ENCODE data around the gene UBN1. TPM values are rescaled to one million over a fixed set of nuclear protein-coding genes. Genes with fewer than 3 reads are reported as not detected.

The UBN1 gene
- polyA plus RNA-seq, 1 donor (not counting 4 experiments of a cell fraction or from before 2014, with no cell fraction given): 11.5 TPM

DNA sequence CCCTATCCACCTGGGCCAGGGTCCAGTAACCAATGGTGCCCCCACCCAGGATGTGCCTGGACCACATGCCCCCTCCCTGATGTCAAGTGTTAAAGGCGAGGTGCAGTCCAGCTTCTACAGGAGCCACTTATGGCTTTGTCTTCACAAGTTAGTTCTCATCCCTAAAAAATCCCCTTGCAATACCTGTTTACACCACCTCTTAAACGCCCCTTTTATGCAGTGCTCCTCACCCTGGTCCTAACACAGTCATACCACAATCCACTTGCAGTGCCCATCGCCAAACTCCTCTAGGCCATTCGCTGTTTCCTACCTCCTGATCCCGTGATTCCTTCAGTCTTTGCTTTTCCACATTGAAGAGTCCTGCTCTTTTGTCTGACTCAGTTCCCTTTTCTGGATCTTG is 7.3 kb upstream of the UBN1 start:
- Histone ChIP-seq H3K9ac (ENCODE audit: control insufficient read depth, extremely low read depth, insufficient read depth, low read length) (no peak overlapping the region), H3K27ac (ENCODE audit: control insufficient read depth, insufficient read depth, low read length) (no peak overlapping the region), H3K4me3 (ENCODE audit: control insufficient read depth in 2 of 3, extremely low read depth in 1 of 3, insufficient read depth in 2 of 3, low read depth in 1 of 3, low read length in 3 of 3) (no peak overlapping the region), H3K9me3 (ENCODE audit: control insufficient read depth, low read depth, low read length) (no peaks in the 10 kb centered on the region), H3K27me3 (ENCODE audit: control insufficient read depth, extremely low read depth, insufficient read depth, low read length) (no peaks in the 10 kb centered on the region), H2AFZ (ENCODE audit: control insufficient read depth, low read length) (no peak overlapping the region), H3K79me2 (ENCODE audit: control insufficient read depth, insufficient read depth, low read length) (peaks cover 24% of the 10 kb centered on the region), H4K20me1 (ENCODE audit: control insufficient read depth, extremely low read depth, insufficient read depth, low read length) (no peaks in the 10 kb centered on the region), H3K4me2 (ENCODE audit: control insufficient read depth, extremely low read depth, insufficient read depth, low read depth, low read length) (no peak overlapping the region), H3K9me1 (ENCODE audit: control insufficient read depth, extremely low read depth, insufficient read depth, low read length) (no peaks in the 10 kb centered on the region), H3K4me1 (ENCODE audit: control insufficient read depth, extremely low read depth, insufficient read depth, low read length) (no peaks in the 10 kb centered on the region), H3K36me3 (ENCODE audit: control insufficient read depth in 2 of 2, extremely low read depth in 1 of 2, insufficient read depth in 2 of 2, low read length in 2 of 2) (peaks cover 28 to 37% of the 10 kb centered on the region in 2 experiments)
- dilution Hi-C loops (cut with MboI; ENCODE audit: extremely low pct_ligation_motif_present, low sequenced_read_pairs): no loop called here
- FAIRE-seq (no peak), DNase-seq (ENCODE audit: low read depth, low spot score) (no peak)
- no peak for TF ChIP-seq EZH2 (IDR thresholded peaks at IDR 0.05; ENCODE audit: low read length)
- TF ChIP-seq, protein P1, sequence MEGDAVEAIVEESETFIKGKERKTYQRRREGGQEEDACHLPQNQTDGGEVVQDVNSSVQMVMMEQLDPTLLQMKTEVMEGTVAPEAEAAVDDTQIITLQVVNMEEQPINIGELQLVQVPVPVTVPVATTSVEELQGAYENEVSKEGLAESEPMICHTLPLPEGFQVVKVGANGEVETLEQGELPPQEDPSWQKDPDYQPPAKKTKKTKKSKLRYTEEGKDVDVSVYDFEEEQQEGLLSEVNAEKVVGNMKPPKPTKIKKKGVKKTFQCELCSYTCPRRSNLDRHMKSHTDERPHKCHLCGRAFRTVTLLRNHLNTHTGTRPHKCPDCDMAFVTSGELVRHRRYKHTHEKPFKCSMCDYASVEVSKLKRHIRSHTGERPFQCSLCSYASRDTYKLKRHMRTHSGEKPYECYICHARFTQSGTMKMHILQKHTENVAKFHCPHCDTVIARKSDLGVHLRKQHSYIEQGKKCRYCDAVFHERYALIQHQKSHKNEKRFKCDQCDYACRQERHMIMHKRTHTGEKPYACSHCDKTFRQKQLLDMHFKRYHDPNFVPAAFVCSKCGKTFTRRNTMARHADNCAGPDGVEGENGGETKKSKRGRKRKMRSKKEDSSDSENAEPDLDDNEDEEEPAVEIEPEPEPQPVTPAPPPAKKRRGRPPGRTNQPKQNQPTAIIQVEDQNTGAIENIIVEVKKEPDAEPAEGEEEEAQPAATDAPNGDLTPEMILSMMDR (optimal IDR thresholded peaks at IDR 0.05 in 1 of 3, IDR thresholded peaks at IDR 0.05 in 1 of 3, conservative IDR thresholded peaks at IDR 0.05 in 1 of 3; ENCODE audit: extremely low read depth in 1 of 3, insufficient read depth in 2 of 3, low read length in 3 of 3): peak in 2 of 3 experiments; percentile 8 to 19

DNA sequence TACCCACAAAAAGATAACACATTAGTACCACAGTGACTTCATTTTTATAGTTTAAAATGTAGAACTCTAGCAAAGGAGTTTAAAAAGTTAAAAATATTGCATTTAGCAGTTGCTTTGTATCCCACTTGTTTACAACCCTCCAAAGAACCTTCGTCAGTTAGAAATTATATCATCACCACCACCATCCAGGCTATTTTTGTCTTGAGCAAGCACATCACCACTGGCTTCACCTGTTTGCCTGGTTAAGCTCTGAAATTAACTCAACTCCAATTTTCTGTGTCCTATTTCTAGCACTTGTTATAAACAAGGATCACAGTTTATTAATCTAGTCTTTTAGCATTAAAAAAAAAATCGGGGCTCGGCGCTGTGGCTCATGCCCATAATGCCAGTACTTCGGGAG is 6.3 kb upstream of the UBN1 start:
- FAIRE-seq (no peak), DNase-seq (ENCODE audit: low read depth, low spot score) (no peak)
- H3K9me3 ChIP-seq (ENCODE audit: control insufficient read depth, low read depth, low read length): no peaks in the 10 kb centered on the region
- H3K4me2 ChIP-seq (ENCODE audit: control insufficient read depth, extremely low read depth, insufficient read depth, low read depth, low read length): no peak overlapping the region
- H4K20me1 ChIP-seq (ENCODE audit: control insufficient read depth, extremely low read depth, insufficient read depth, low read length): no peaks in the 10 kb centered on the region
- dilution Hi-C loops (cut with MboI; ENCODE audit: extremely low pct_ligation_motif_present, low sequenced_read_pairs): no loop called here
- H3K9me1 ChIP-seq (ENCODE audit: control insufficient read depth, extremely low read depth, insufficient read depth, low read length): no peaks in the 10 kb centered on the region
- peaks cover 6% of the 10 kb centered on the region for H3K4me1 ChIP-seq (ENCODE audit: control insufficient read depth, extremely low read depth, insufficient read depth, low read length)
- peaks cover 33% of the 10 kb centered on the region for H3K79me2 ChIP-seq (ENCODE audit: control insufficient read depth, insufficient read depth, low read length)
- no peak for TF ChIP-seq EZH2 (IDR thresholded peaks at IDR 0.05; ENCODE audit: low read length)
- TF ChIP-seq, protein P1 (optimal IDR thresholded peaks at IDR 0.05 in 1 of 3, IDR thresholded peaks at IDR 0.05 in 1 of 3, conservative IDR thresholded peaks at IDR 0.05 in 1 of 3; ENCODE audit: extremely low read depth in 1 of 3, insufficient read depth in 2 of 3, low read length in 3 of 3): no peak
- peaks cover 28 to 43% of the 10 kb centered on the region in 2 experiments for H3K36me3 ChIP-seq (ENCODE audit: control insufficient read depth in 2 of 2, extremely low read depth in 1 of 2, insufficient read depth in 2 of 2, low read length in 2 of 2)
- H2AFZ ChIP-seq (ENCODE audit: control insufficient read depth, low read length): no peak overlapping the region
- no peak overlapping the region for H3K27ac ChIP-seq (ENCODE audit: control insufficient read depth, insufficient read depth, low read length)
- H3K27me3 ChIP-seq (ENCODE audit: control insufficient read depth, extremely low read depth, insufficient read depth, low read length): no peaks in the 10 kb centered on the region
- H3K9ac ChIP-seq (ENCODE audit: control insufficient read depth, extremely low read depth, insufficient read depth, low read length): no peak overlapping the region
- no peak overlapping the region for H3K4me3 ChIP-seq (ENCODE audit: control insufficient read depth in 2 of 3, extremely low read depth in 1 of 3, insufficient read depth in 2 of 3, low read depth in 1 of 3, low read length in 3 of 3)
